ENCODE data around the gene RAC3.

RAC3 gene

DNA sequence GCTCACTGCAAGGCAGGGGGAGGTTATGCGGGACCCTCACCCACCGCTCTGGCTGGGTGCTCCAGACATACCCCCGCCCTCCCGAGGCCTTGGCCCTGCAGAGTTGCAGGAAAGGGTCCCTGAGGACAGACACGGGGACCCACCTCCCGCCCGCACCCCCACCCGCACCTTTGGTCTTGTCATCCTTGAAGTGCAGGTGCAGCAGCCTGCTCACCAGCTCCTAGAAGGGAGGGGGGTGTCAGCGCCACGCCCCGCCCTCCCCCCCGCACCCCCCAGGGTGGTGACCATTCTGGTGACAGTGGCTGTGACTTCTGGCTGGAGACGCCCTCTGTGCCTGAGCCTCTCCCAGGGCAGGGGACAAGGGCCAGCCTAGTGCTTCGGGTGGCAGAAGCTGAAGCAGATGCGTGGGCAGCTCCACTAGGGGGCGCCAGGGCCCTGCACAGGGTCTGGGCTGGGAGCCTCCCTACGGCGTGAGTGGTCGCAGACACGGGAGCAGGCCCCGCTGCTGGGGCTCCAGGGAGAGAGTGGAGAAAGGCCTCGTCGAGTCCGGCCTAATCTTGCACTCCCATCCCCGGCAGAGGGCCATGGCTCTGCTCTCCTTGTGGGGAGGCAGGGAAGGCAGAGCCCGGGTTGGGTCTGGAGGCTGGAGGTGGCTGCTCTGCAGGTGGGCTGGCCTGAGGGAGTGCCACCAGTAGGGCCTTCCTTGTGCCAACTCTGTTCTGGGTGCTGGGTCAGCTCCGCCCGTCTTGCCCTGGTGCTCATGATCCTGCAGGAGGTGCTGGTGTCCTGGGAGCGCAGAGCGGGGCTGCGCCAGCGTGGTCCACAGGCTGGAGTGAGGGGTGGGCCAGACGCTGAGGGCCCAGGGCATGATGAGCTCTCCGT is 11.5 kb upstream of the RAC3 start:
- TF ChIP-seq USF1 (IDR thresholded peaks at IDR 0.05) (no peak), CREB1 (IDR thresholded peaks at IDR 0.05; ENCODE audit: low read depth) (no peak), CEBPB (IDR thresholded peaks at IDR 0.05) (no peak), RAD21 (IDR thresholded peaks at IDR 0.05; ENCODE audit: low read depth) (peak; percentile 59), FOXM1 (IDR thresholded peaks at IDR 0.05; ENCODE audit: borderline replicate concordance, low read depth) (no peak), NFIC (IDR thresholded peaks at IDR 0.05) (no peak), REST (IDR thresholded peaks at IDR 0.05; ENCODE audit: low read depth) (no peak), TAF1 (IDR thresholded peaks at IDR 0.05; ENCODE audit: low read depth) (no peak), EP300 (IDR thresholded peaks at IDR 0.05; ENCODE audit: borderline replicate concordance) (no peak), EGR1 (IDR thresholded peaks at IDR 0.05) (0 out of 2 replicates have a peak, but pooled peaks have one; percentile 15), TCF12 (IDR thresholded peaks at IDR 0.05; ENCODE audit: low read depth) (no peak), ZBTB7A (IDR thresholded peaks at IDR 0.05; ENCODE audit: low read depth) (no peak), YY1 (IDR thresholded peaks at IDR 0.05; ENCODE audit: low read depth) (no peak), TEAD4 (IDR thresholded peaks at IDR 0.05) (no peak)
- TF ChIP-seq, protein P1, sequence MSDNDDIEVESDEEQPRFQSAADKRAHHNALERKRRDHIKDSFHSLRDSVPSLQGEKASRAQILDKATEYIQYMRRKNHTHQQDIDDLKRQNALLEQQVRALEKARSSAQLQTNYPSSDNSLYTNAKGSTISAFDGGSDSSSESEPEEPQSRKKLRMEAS (IDR thresholded peaks at IDR 0.05), result no peak

GRCh38 chr17:82020572-82021106 is 10.8 kb upstream of the RAC3 start:
- TF ChIP-seq EGR1 (IDR thresholded peaks at IDR 0.05) (no peak), CREB1 (IDR thresholded peaks at IDR 0.05; ENCODE audit: low read depth) (no peak), TCF12 (IDR thresholded peaks at IDR 0.05; ENCODE audit: low read depth) (no peak), FOXM1 (IDR thresholded peaks at IDR 0.05; ENCODE audit: borderline replicate concordance, low read depth) (no peak), YY1 (IDR thresholded peaks at IDR 0.05; ENCODE audit: low read depth) (no peak), TAF1 (IDR thresholded peaks at IDR 0.05; ENCODE audit: low read depth) (no peak), RAD21 (IDR thresholded peaks at IDR 0.05; ENCODE audit: low read depth) (no peak), ZBTB7A (IDR thresholded peaks at IDR 0.05; ENCODE audit: low read depth) (no peak), USF1 (IDR thresholded peaks at IDR 0.05) (no peak), EP300 (IDR thresholded peaks at IDR 0.05; ENCODE audit: borderline replicate concordance) (no peak)
- TF ChIP-seq, protein P1 (IDR thresholded peaks at IDR 0.05), result no peak

DNA sequence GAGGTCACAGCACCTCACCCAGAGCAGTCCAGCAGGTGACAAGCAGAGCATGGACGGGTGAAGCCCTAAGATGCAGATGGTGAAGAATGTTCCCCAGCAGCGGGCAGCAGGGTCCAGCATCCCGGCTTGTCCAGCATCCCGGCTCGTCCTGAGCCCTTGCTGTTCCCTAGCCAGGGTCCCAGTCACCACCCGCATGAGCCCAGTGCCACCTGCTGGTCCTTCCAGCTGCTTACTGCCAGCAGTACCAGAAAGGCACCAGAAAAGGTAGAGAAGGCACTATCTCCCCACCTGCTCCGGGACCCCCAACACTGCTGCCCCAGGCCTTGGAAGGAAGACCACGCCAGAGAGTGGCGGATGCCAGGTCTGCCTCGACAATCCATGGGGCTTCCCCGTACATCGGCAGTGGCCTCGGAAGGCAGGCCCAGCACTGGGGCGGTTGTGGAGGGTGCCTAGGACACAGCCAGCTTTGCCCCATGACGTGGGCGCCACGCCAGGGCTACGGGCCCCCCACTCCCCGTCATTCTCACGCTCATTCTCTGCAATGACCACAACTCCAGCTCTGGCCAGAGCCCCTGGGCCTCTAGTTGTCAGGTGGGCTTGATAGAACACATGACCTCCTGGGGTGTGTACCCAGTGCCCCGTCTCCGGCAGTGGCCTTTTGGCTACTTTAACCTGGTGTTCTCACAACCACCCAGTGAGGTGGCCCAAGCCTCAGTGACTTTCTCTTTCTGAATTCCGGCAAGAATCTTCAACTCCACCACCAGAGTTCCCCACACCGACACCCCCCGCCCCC is 10.2 kb upstream of the RAC3 start:
- TF ChIP-seq RAD21 (IDR thresholded peaks at IDR 0.05; ENCODE audit: low read depth) (peak; percentile 78), ZBTB7A (IDR thresholded peaks at IDR 0.05; ENCODE audit: low read depth) (no peak)

GRCh38 chr17:82021900-82022309 is 9.6 kb upstream of the RAC3 start:
- TF ChIP-seq CREB1 (IDR thresholded peaks at IDR 0.05; ENCODE audit: low read depth), result no peak
- TF ChIP-seq, protein P1 (IDR thresholded peaks at IDR 0.05), result no peak
- no peak for TF ChIP-seq TCF12 (IDR thresholded peaks at IDR 0.05; ENCODE audit: low read depth)
- TF ChIP-seq REST (IDR thresholded peaks at IDR 0.05; ENCODE audit: low read depth), result no peak

GRCh38 chr17:82022310-82022980 is 9.0 kb upstream of the RAC3 start, which contains the start of gene CENPX:
Gene CENPX, minus strand, starts transcription at chr17:82022878. Its CDS starts 17 bp downstream, at chr17:82022861.
- TF ChIP-seq TEAD4 (IDR thresholded peaks at IDR 0.05), result no peak
- TF ChIP-seq TCF12 (IDR thresholded peaks at IDR 0.05; ENCODE audit: low read depth), result no peak
- TF ChIP-seq TAF1 (IDR thresholded peaks at IDR 0.05; ENCODE audit: low read depth), result peak; percentile 90
- no peak for TF ChIP-seq REST (IDR thresholded peaks at IDR 0.05; ENCODE audit: low read depth)
- TF ChIP-seq YY1 (IDR thresholded peaks at IDR 0.05; ENCODE audit: low read depth), result peak; percentile 80
- TF ChIP-seq FOXM1 (IDR thresholded peaks at IDR 0.05; ENCODE audit: borderline replicate concordance, low read depth), result no peak
- no peak for TF ChIP-seq CEBPB (IDR thresholded peaks at IDR 0.05)
- TF ChIP-seq, protein P1 (IDR thresholded peaks at IDR 0.05), result peak; percentile 65
- TF ChIP-seq USF1 (IDR thresholded peaks at IDR 0.05), result no peak
- TF ChIP-seq ZBTB7A (IDR thresholded peaks at IDR 0.05; ENCODE audit: low read depth), result peak; percentile 77
- 0 out of 2 replicates have a peak, but pooled peaks have one; percentile 10 for TF ChIP-seq EP300 (IDR thresholded peaks at IDR 0.05; ENCODE audit: borderline replicate concordance)
- TF ChIP-seq CREB1 (IDR thresholded peaks at IDR 0.05; ENCODE audit: low read depth), result no peak
- TF ChIP-seq NFIC (IDR thresholded peaks at IDR 0.05), result no peak
- TF ChIP-seq RAD21 (IDR thresholded peaks at IDR 0.05; ENCODE audit: low read depth), result no peak
- TF ChIP-seq EGR1 (IDR thresholded peaks at IDR 0.05), result no peak
